IMR-90 (cell line): ENCODE results near the gene TEX35. TPM values are rescaled to one million over a fixed set of nuclear protein-coding genes. Genes with fewer than 3 reads are reported as not detected.

Experiments
- ATAC-seq: fragments of 200-7000 bp; cut with Tn5 transposase; 2 replicates; pipeline ENCODE4 v1.9.1; 2020; ENCODE audit warnings: low read depth, mild to moderate bottlenecking, moderate library complexity
- BruUV-seq: library from RNA; stranded (reverse); fragments of 400-500 nt; replicated peaks from 2 replicates; lab custom pipeline; 2021; lab: Mats Ljungman, UMichigan
- CTCF ChIA-PET: fragments of 300-600 bp; formaldehyde crosslinking; extraction: SDS; loops from one replicate; lab custom pipeline; 2021; ENCODE audit warnings: antibody characterized with exemption; lab: Yijun Ruan, JAX
- POLR2A ChIA-PET: fragments of 300-600 bp; sonication (Branson Sonifier 250); formaldehyde crosslinking; loops from one replicate; lab custom pipeline; 2022; ENCODE audit warnings: antibody characterized with exemption; ENCODE audit not compliant: unreplicated experiment; lab: Charles Lee
- DNase-seq: peaks from one replicate; pipeline ENCODE4 v3.0.0; 2013
- H2AFZ ChIP-seq: replicated peaks from 2 replicates; pipeline ENCODE3; 2013; ENCODE audit warnings: low read length, mild to moderate bottlenecking; ENCODE audit not compliant: poor library complexity
- H2AK5ac ChIP-seq: 2 replicates; pipeline ENCODE4 v1.6.1; 2013; ENCODE audit warnings: low read depth, low read length, inconsistent platforms
- H2AK9ac ChIP-seq: replicated peaks from 2 replicates; pipeline ENCODE3; 2013; ENCODE audit warnings: mild to moderate bottlenecking, low read depth, low read length, moderate library complexity; ENCODE audit not compliant: poor library complexity
- H2BK120ac ChIP-seq: 2 replicates; pipeline ENCODE4 v1.6.1; 2013; ENCODE audit warnings: low read depth, low read length, inconsistent platforms
- H2BK15ac ChIP-seq: 3 replicates; pipeline ENCODE4 v1.6.1; 2013; ENCODE audit warnings: low read depth, low read length, inconsistent platforms
- H2BK20ac ChIP-seq: 2 replicates; pipeline ENCODE4 v1.6.1; 2013; ENCODE audit warnings: low read depth, mild to moderate bottlenecking, inconsistent platforms, low read length, moderate library complexity
- H2BK5ac ChIP-seq: 2 replicates; pipeline ENCODE4 v1.6.1; 2013; ENCODE audit warnings: mild to moderate bottlenecking, low read depth, low read length, inconsistent platforms; ENCODE audit not compliant: poor library complexity, severe bottlenecking
- H3K14ac ChIP-seq: replicated peaks from 2 replicates; pipeline ENCODE4 v1.6.1; 2013; ENCODE audit warnings: low read depth, low read length, inconsistent platforms
- H3K18ac ChIP-seq: 2 replicates; pipeline ENCODE4 v1.6.1; 2013; ENCODE audit warnings: low read depth, low read length, control low read depth
- H3K23ac ChIP-seq: 2 replicates; pipeline ENCODE4 v1.6.1; 2013; ENCODE audit warnings: low read depth, low read length, inconsistent platforms
- H3K27ac ChIP-seq: 2 replicates; pipeline ENCODE4 v1.5.1; 2013; ENCODE audit warnings: mild to moderate bottlenecking, control low read depth, low read length; ENCODE audit not compliant: insufficient read depth
- H3K27me3 ChIP-seq: 2 replicates; pipeline ENCODE4 v1.6.1; 2013; ENCODE audit warnings: low read length; ENCODE audit not compliant: control insufficient read depth, insufficient read depth
- H3K36me3 ChIP-seq: 2 replicates; pipeline ENCODE4 v1.6.1; 2013; ENCODE audit warnings: low read length, mixed read lengths; ENCODE audit not compliant: control insufficient read depth, insufficient read depth
- H3K4ac ChIP-seq: 2 replicates; pipeline ENCODE4 v1.6.1; 2013; ENCODE audit warnings: low read depth, low read length, inconsistent platforms
- H3K4me1 ChIP-seq: 2 replicates; pipeline ENCODE4 v1.6.1; 2013; ENCODE audit warnings: low read length, mixed read lengths; ENCODE audit not compliant: control insufficient read depth, insufficient read depth
- H3K4me2 ChIP-seq: 2 replicates; pipeline ENCODE4 v1.6.1; 2013; ENCODE audit warnings: low read depth, mild to moderate bottlenecking, control low read depth, low read length, moderate library complexity
- H3K4me3 ChIP-seq: 2 replicates; pipeline ENCODE4 v1.5.1; 2013; ENCODE audit warnings: low read depth, mild to moderate bottlenecking, control low read depth, low read length, moderate library complexity; ENCODE audit not compliant: insufficient read depth
- H3K56ac ChIP-seq: 2 replicates; pipeline ENCODE4 v1.6.1; 2013; ENCODE audit warnings: low read length, inconsistent platforms; ENCODE audit not compliant: insufficient read depth; ENCODE audit errors: extremely low read depth
- H3K79me1 ChIP-seq, 2 experiments: 2 replicates each; pipeline ENCODE4 v1.6.1; 2013; ENCODE audit warnings: low read length in 2 of 2, inconsistent platforms in 1 of 2, low read depth in 1 of 2
- H3K9ac ChIP-seq: 2 replicates; pipeline ENCODE4 v1.6.1; 2013; ENCODE audit warnings: low read depth, low read length, control low read depth
- H3K9me1 ChIP-seq: 2 replicates; pipeline ENCODE4 v1.6.1; 2013; ENCODE audit warnings: low read length, inconsistent platforms; ENCODE audit not compliant: insufficient read depth
- H3K9me3 ChIP-seq: 2 replicates; pipeline ENCODE4 v1.6.1; 2013; ENCODE audit warnings: low read length; ENCODE audit not compliant: control insufficient read depth, insufficient read depth
- H4K20me1 ChIP-seq: 2 replicates; pipeline ENCODE4 v1.6.1; 2013; ENCODE audit warnings: low read length, inconsistent platforms; ENCODE audit not compliant: insufficient read depth
- H4K5ac ChIP-seq: 2 replicates; pipeline ENCODE4 v1.6.1; 2013; ENCODE audit warnings: mild to moderate bottlenecking, low read depth, low read length, control low read depth
- H4K8ac ChIP-seq, 2 experiments: 2 replicates each; pipeline ENCODE4 v1.6.1; 2013; ENCODE audit warnings: low read depth in 2 of 2, low read length in 2 of 2, control low read depth in 1 of 2, inconsistent platforms in 1 of 2
- H4K91ac ChIP-seq: 2 replicates; pipeline ENCODE4 v1.6.1; 2013; ENCODE audit warnings: low read depth, low read length, inconsistent platforms; ENCODE audit not compliant: insufficient read depth
- BHLHE40 ChIP-seq: fragments of 150-350 bp; IDR thresholded peaks from 2 replicates; pipeline ENCODE4 v1.6.1; 2016; ENCODE audit warnings: mild to moderate bottlenecking, low read depth, low read length
- CEBPB ChIP-seq: IDR thresholded peaks from 2 replicates; pipeline ENCODE4 v1.6.1; 2012; ENCODE audit warnings: low read depth, low read length, improper control_type of control experiment
- CHD1 ChIP-seq: IDR thresholded peaks from 2 replicates; pipeline ENCODE4 v1.6.1; 2012; ENCODE audit warnings: low read depth, low read length, improper control_type of control experiment
- CTCF ChIP-seq: conservative IDR thresholded peaks from 2 replicates; pipeline ENCODE4 v1.5.1; 2012; ENCODE audit warnings: mild to moderate bottlenecking, low read depth, low read length, improper control_type of control experiment
- MXI1 ChIP-seq: IDR thresholded peaks from 2 replicates; pipeline ENCODE4 v1.6.1; 2012; ENCODE audit warnings: low read depth, mild to moderate bottlenecking, low read length, moderate library complexity, borderline replicate concordance
- POLR2A ChIP-seq: IDR thresholded peaks from 2 replicates; pipeline ENCODE4 v1.6.1; 2012; ENCODE audit warnings: mild to moderate bottlenecking, low read depth, low read length
- RAD21 ChIP-seq: IDR thresholded peaks from 2 replicates; pipeline ENCODE4 v1.6.1; 2012; ENCODE audit warnings: low read length, improper control_type of control experiment
- RCOR1 ChIP-seq: IDR thresholded peaks from 2 replicates; pipeline ENCODE4 v1.6.1; 2012; ENCODE audit warnings: mild to moderate bottlenecking, low read length, improper control_type of control experiment; ENCODE audit not compliant: insufficient replicate concordance
- RFX5 ChIP-seq: IDR thresholded peaks from 2 replicates; pipeline ENCODE4 v1.8.0; 2012; ENCODE audit warnings: low read depth, mild to moderate bottlenecking, low read length, moderate library complexity
- SMC3 ChIP-seq: fragments of 150-350 bp; IDR thresholded peaks from 2 replicates; pipeline ENCODE4 v1.6.1; 2016; ENCODE audit warnings: low read depth, mild to moderate bottlenecking, antibody characterized with exemption, low read length, moderate library complexity
- USF2 ChIP-seq: fragments of 150-350 bp; IDR thresholded peaks from 2 replicates; pipeline ENCODE4 v1.6.1; 2017; ENCODE audit warnings: mild to moderate bottlenecking, antibody characterized with exemption, low read length, low read depth
- WGBS, 2 experiments: methylation state at CpG; one replicate each; pipeline versions ENCODE4 v1.1.5 to v1.1.7; 2013; ENCODE audit warnings: missing lambda C conversion rate in 2 of 2; ENCODE audit not compliant: insufficient read length in 1 of 2; ENCODE audit errors: extremely low coverage in 2 of 2; 5-methylcytosine and 5-hydroxymethylcytosine counted together
- dilution Hi-C: fragments of 300-500 bp; cut with HindIII; formaldehyde crosslinking; loops from one replicate; pipeline ENCODE4 v1.14.3; 2018; ENCODE audit warnings: low sequenced_read_pairs; ENCODE audit not compliant: unreplicated experiment
- in situ Hi-C: fragments of 300-500 bp; cut with MboI; formaldehyde crosslinking; loops from 3 replicates; pipeline ENCODE4 v1.14.3; 2019; ENCODE audit warnings: low sequenced_read_pairs, inconsistent platforms, mixed read lengths
- intact Hi-C: fragments of 100-400 bp; cut with micrococcal nuclease; formaldehyde crosslinking; loops from 2 replicates; pipeline ENCODE4 v1.10.0; 2022
- polyA plus RNA-seq, 3 experiments: library from polyadenylated mRNA; depleted of rRNA; stranded (reverse); fragments of >200 nt; gene quantifications; 2 replicates each; pipeline ENCODE4 v1.2.3, GENCODE V29; 2012; ENCODE audit warnings: low replicate concordance in 1 of 3
- total RNA-seq: library from RNA; depleted of rRNA; stranded (reverse); fragments of >200 nt; gene quantifications from 2 replicates; pipeline ENCODE4 v1.2.3, GENCODE V29; 2012

Gene TEX35
- total and polyA plus RNA-seq, 2 of the 4 experiments (the other 2 are of a cell fraction) = 0.05 TPM; not detected in 1

GRCh38 chr1:178532392-178532791 is 19.5 kb downstream of the TEX35 start:
- no peak overlapping the region for H3K56ac ChIP-seq
- TF ChIP-seq MXI1 (no peak), USF2 (no peak), RAD21 (peak; percentile 93), BHLHE40 (no peak), CEBPB (no peak), SMC3 (peak; percentile 90), POLR2A (no peak), RCOR1 (no peak), RFX5 (no peak), CHD1 (no peak), CTCF (peak; percentile 92)
- intact Hi-C loops = loop anchor here (1.0 to 5.0 kb wide), 4 partner anchors 220 to 835 kb away; partner anchors contain the start of genes AXDND1 and SOAT1
- ChIA-PET CTCF (interaction anchor here (0.6 to 2.0 kb wide), 7 partner anchors 8 to 471 kb away, joined by 3 to 16 read pairs (median 3); no protein-coding TSS in a partner anchor), POLR2A (no interaction called here)
- 0 out of 2 replicates have a peak overlapping the region, but pooled peaks have one; percentile 18 for H2BK20ac ChIP-seq
- no peaks in the 10 kb centered on the region for H3K36me3 ChIP-seq
- H3K9ac ChIP-seq = no peak overlapping the region
- no peak overlapping the region for H3K23ac ChIP-seq
- no peaks in the 10 kb centered on the region for H3K9me3 ChIP-seq
- peak overlapping the region in 1 of 2 experiments; percentile 74; a peak in 1 of 4 replicates for H4K8ac ChIP-seq
- H3K9me1 ChIP-seq = peaks cover 15% of the 10 kb centered on the region
- peak overlapping the region; percentile 39; the same call in 1 of the 2 replicates for H4K91ac ChIP-seq
- no peak overlapping the region for H3K4ac ChIP-seq
- 13% methylated on average over 4 of the region's 13 CpGs; no CpG with 5 or more reads in 1 of the 2 experiments for WGBS, 2 experiments
- no peak overlapping the region for H3K4me3 ChIP-seq
- peak; percentile 78 for DNase-seq
- BruUV-seq = no TSS peak
- peak overlapping the region; percentile 85 for H2AFZ ChIP-seq
- H3K27me3 ChIP-seq = no peaks in the 10 kb centered on the region
- peak; percentile 53 for ATAC-seq
- no peak overlapping the region for H4K5ac ChIP-seq
- no peaks in the 10 kb centered on the region for H3K79me1 ChIP-seq
- H4K20me1 ChIP-seq = peaks cover 4% of the 10 kb centered on the region; the same call in 1 of the 2 replicates
- 0 out of 2 replicates have a peak overlapping the region, but pooled peaks have one; percentile 8 for H2AK5ac ChIP-seq
- H3K14ac ChIP-seq = no peak overlapping the region
- dilution Hi-C loops = no loop called here
- 0 out of 2 replicates have a peak overlapping the region, but pooled peaks have one; percentile 45 for H2BK120ac ChIP-seq
- H2BK5ac ChIP-seq = no peak overlapping the region
- no peak overlapping the region for H2AK9ac ChIP-seq
- no peak overlapping the region for H3K4me2 ChIP-seq
- no peak overlapping the region for H3K27ac ChIP-seq
- peak overlapping the region; percentile 40; the same call in 1 of the 3 replicates for H2BK15ac ChIP-seq
- in situ Hi-C loops = loop anchor here (5.0 to 10.0 kb wide), 2 partner anchors 475 to 832 kb away; partner anchors contain the start of gene AXDND1
- no peak overlapping the region for H3K18ac ChIP-seq
- H3K4me1 ChIP-seq = peaks cover 19% of the 10 kb centered on the region
